HEK293 (cell line): ENCODE data around the gene MSI2.

Source experiments
- CTCF ChIA-PET: fragments of 350-600 bp; formaldehyde crosslinking; extraction: SDS; loops from one replicate; lab custom pipeline; 2021; ENCODE audit warnings: antibody characterized with exemption; lab: Yijun Ruan, JAX
- POLR2A ChIA-PET: fragments of 300-600 bp; formaldehyde crosslinking; extraction: SDS; loops from one replicate; lab custom pipeline; 2020; ENCODE audit warnings: antibody characterized with exemption, inconsistent platforms; lab: Yijun Ruan, JAX
- H3K27ac ChIP-seq: fragments of 200-500 bp; sonication (Bioruptor generic); 2 replicates; pipeline ENCODE4 v1.5.1; 2014; ENCODE audit warnings: low read depth, low read length, control low read depth, inconsistent platforms; ENCODE audit errors: extremely low read depth
- H3K36me3 ChIP-seq, 2 experiments: fragments of 200-500 bp in 1 of 2; sonication (Bioruptor generic) in 1 of 2; 1 replicate in 1 of 2; 2 replicates in 1 of 2; pipeline ENCODE4 v1.5.1; 2014 to 2017; ENCODE audit warnings: inconsistent platforms in 2 of 2, low read length in 2 of 2; ENCODE audit not compliant: control insufficient read depth in 2 of 2, insufficient read depth in 1 of 2
- H3K4me1 ChIP-seq: fragments of 200-500 bp; sonication (Bioruptor generic); 2 replicates; pipeline ENCODE4 v1.5.1; 2014; ENCODE audit warnings: mild to moderate bottlenecking, low read length, inconsistent platforms; ENCODE audit not compliant: control insufficient read depth, insufficient read depth
- H3K4me3 ChIP-seq: 2 replicates; pipeline ENCODE4 v1.5.1; 2011; ENCODE audit warnings: low read depth, mild to moderate bottlenecking, control low read depth, low read length, moderate library complexity
- H3K9me3 ChIP-seq: fragments of 200-500 bp; sonication (Bioruptor generic); 2 replicates; pipeline ENCODE4 v1.5.1; 2014; ENCODE audit warnings: low read depth, low read length, inconsistent platforms; ENCODE audit not compliant: control insufficient read depth, insufficient read depth
- GLI2 ChIP-seq: fragments of 450-650 bp; formaldehyde crosslinking; IDR thresholded peaks from 2 replicates; pipeline ENCODE4; 2017; ENCODE audit warnings: missing biosample characterization, missing genetic modification characterization, low read depth, borderline replicate concordance
- KLF1 ChIP-seq: fragments of 450-650 bp; formaldehyde crosslinking; IDR thresholded peaks from 2 replicates; pipeline ENCODE4 v1.5.1; 2016; ENCODE audit warnings: missing biosample characterization, missing genetic modification characterization
- KLF7 ChIP-seq: fragments of 450-650 bp; formaldehyde crosslinking; IDR thresholded peaks from 2 replicates; pipeline ENCODE4 v1.5.1; 2016; ENCODE audit warnings: missing biosample characterization, missing genetic modification characterization, borderline replicate concordance
- WT1 ChIP-seq: fragments of 450-650 bp; formaldehyde crosslinking; IDR thresholded peaks from 2 replicates; pipeline ENCODE4 v1.5.1; 2016; ENCODE audit warnings: missing biosample characterization, missing genetic modification characterization
- ZNF140 ChIP-seq: fragments of 450-650 bp; formaldehyde crosslinking; IDR thresholded peaks from 2 replicates; pipeline ENCODE4 v1.5.1; 2016; ENCODE audit warnings: missing biosample characterization, missing genetic modification characterization
- ZNF19 ChIP-seq: fragments of 450-650 bp; formaldehyde crosslinking; IDR thresholded peaks from 2 replicates; pipeline ENCODE4; 2016; ENCODE audit warnings: missing biosample characterization, missing genetic modification characterization, low read depth
- ZNF366 ChIP-seq: fragments of 450-650 bp; formaldehyde crosslinking; conservative IDR thresholded peaks from 2 replicates; pipeline ENCODE4 v1.5.1; 2016; ENCODE audit warnings: missing biosample characterization, missing genetic modification characterization
- ZNF423 ChIP-seq: fragments of 450-650 bp; formaldehyde crosslinking; IDR thresholded peaks from 2 replicates; pipeline ENCODE4 v1.5.1; 2016; ENCODE audit warnings: missing biosample characterization, missing genetic modification characterization
- ZNF548 ChIP-seq: fragments of 450-650 bp; formaldehyde crosslinking; IDR thresholded peaks from 2 replicates; pipeline ENCODE4 v1.5.1; 2016; ENCODE audit warnings: missing biosample characterization, missing genetic modification characterization
- ZNF571 ChIP-seq: fragments of 450-650 bp; formaldehyde crosslinking; IDR thresholded peaks from 2 replicates; pipeline ENCODE4 v1.5.0; 2017; ENCODE audit warnings: missing biosample characterization, missing genetic modification characterization
- ZNF664 ChIP-seq: fragments of 450-650 bp; formaldehyde crosslinking; IDR thresholded peaks from 2 replicates; pipeline ENCODE4 v1.5.1; 2016; ENCODE audit warnings: missing biosample characterization, missing genetic modification characterization
- ZNF843 ChIP-seq: fragments of 450-650 bp; formaldehyde crosslinking; IDR thresholded peaks from 2 replicates; pipeline ENCODE4 v1.5.1; 2016; ENCODE audit warnings: missing biosample characterization, missing genetic modification characterization
- ZSCAN23 ChIP-seq: fragments of 450-650 bp; formaldehyde crosslinking; IDR thresholded peaks from 2 replicates; pipeline ENCODE4 v1.5.1; 2016; ENCODE audit warnings: missing biosample characterization, missing genetic modification characterization
- TF ChIP-seq, protein P1 (sequence below): fragments of 450-650 bp; formaldehyde crosslinking; optimal IDR thresholded peaks from 2 replicates; pipeline ENCODE3; 2016; ENCODE audit warnings: missing biosample characterization, mild to moderate bottlenecking, missing genetic modification characterization
- TF ChIP-seq, protein P2 (sequence below): fragments of 450-650 bp; formaldehyde crosslinking; IDR thresholded peaks from 2 replicates; pipeline ENCODE4 v1.5.1; 2017; ENCODE audit warnings: missing biosample characterization, missing genetic modification characterization
- TF ChIP-seq, protein P3 (sequence below): fragments of 450-650 bp; formaldehyde crosslinking; IDR thresholded peaks from 2 replicates; pipeline ENCODE4 v1.5.1; 2016; ENCODE audit warnings: missing biosample characterization, missing genetic modification characterization
- TF ChIP-seq, protein P4 (sequence below): fragments of 450-650 bp; formaldehyde crosslinking; IDR thresholded peaks from 2 replicates; pipeline ENCODE4 v1.5.1; 2016; ENCODE audit warnings: missing biosample characterization, missing genetic modification characterization, borderline replicate concordance
- TF ChIP-seq, protein P5 (sequence below): fragments of 450-650 bp; formaldehyde crosslinking; conservative IDR thresholded peaks from 2 replicates; pipeline ENCODE4 v1.5.1; 2016; ENCODE audit warnings: low read depth, missing biosample characterization, missing genetic modification characterization
- TF ChIP-seq, protein P6 (sequence below): fragments of 450-650 bp; formaldehyde crosslinking; IDR thresholded peaks from 2 replicates; pipeline ENCODE4 v1.5.1; 2016; ENCODE audit warnings: missing biosample characterization, missing genetic modification characterization
- TF ChIP-seq, protein P7 (sequence below): fragments of 450-650 bp; formaldehyde crosslinking; IDR thresholded peaks from 2 replicates; pipeline ENCODE4; 2016; ENCODE audit warnings: missing biosample characterization, missing genetic modification characterization
- TF ChIP-seq, protein P8 (sequence below): fragments of 450-650 bp; formaldehyde crosslinking; IDR thresholded peaks from 2 replicates; pipeline ENCODE4 v1.5.1; 2016; ENCODE audit warnings: missing biosample characterization, missing genetic modification characterization

The MSI2 gene

DNA sequence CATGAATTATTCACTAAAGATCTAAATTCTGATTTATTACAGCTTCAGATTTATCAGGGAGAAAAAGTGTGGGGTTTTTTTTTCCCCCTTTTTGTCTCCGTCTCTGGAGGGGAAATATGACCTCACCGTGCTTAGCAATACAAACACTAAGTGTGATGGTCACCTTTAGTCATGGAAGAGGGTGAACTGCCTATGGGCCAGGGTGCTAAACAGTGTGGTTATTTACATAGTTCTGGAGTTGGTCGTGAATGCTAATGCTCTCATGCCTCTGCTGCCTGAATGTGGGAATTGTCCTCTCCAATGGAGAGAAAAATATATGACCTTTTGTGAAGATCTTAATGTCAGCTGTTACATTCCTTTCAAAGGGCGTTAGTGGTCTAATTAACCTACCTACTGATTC, 44.8 kb upstream of the MSI2 start (continued):
- TF ChIP-seq, protein P1, sequence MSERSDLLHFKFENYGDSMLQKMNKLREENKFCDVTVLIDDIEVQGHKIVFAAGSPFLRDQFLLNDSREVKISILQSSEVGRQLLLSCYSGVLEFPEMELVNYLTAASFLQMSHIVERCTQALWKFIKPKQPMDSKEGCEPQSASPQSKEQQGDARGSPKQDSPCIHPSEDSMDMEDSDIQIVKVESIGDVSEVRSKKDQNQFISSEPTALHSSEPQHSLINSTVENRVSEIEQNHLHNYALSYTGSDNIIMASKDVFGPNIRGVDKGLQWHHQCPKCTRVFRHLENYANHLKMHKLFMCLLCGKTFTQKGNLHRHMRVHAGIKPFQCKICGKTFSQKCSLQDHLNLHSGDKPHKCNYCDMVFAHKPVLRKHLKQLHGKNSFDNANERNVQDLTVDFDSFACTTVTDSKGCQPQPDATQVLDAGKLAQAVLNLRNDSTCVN (tag by site-specific recombination), result no peak
- no peak for TF ChIP-seq GLI2 (tag by site-specific recombination)
- TF ChIP-seq, protein P2, sequence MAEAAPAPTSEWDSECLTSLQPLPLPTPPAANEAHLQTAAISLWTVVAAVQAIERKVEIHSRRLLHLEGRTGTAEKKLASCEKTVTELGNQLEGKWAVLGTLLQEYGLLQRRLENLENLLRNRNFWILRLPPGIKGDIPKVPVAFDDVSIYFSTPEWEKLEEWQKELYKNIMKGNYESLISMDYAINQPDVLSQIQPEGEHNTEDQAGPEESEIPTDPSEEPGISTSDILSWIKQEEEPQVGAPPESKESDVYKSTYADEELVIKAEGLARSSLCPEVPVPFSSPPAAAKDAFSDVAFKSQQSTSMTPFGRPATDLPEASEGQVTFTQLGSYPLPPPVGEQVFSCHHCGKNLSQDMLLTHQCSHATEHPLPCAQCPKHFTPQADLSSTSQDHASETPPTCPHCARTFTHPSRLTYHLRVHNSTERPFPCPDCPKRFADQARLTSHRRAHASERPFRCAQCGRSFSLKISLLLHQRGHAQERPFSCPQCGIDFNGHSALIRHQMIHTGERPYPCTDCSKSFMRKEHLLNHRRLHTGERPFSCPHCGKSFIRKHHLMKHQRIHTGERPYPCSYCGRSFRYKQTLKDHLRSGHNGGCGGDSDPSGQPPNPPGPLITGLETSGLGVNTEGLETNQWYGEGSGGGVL (tag by site-specific recombination), result peak; percentile 74

DNA sequence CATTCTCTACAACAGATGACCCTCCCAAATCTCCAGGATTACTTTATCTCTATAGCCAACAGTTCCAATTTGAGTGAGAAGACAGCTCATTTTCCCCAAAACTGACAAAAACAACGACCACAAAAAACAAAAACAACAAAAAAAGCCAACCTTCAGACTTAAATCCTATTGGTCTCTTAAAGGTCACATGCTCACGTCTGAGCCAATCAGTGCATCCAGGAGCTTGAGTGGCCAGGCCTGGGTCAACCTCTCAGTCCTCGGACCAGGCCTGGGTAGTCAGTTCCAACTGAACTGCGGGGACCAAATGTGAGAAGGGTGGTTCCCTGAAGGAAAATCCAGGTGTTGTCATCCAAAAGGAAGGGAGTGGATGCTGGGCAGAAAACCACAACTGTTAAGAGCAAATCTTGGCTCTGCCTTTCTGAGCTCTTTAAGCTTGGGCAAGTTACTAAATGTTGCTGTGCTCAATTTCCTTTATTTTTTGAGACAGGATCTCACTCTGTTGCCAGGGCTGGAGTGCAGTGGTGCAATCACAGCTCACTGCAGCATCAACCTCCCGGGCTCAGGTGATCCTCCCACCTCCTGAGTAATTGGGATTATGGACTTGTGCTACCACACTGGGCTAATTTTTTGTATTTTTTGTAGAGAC, 43.0 kb upstream of the MSI2 start:
- TF ChIP-seq, protein P3, sequence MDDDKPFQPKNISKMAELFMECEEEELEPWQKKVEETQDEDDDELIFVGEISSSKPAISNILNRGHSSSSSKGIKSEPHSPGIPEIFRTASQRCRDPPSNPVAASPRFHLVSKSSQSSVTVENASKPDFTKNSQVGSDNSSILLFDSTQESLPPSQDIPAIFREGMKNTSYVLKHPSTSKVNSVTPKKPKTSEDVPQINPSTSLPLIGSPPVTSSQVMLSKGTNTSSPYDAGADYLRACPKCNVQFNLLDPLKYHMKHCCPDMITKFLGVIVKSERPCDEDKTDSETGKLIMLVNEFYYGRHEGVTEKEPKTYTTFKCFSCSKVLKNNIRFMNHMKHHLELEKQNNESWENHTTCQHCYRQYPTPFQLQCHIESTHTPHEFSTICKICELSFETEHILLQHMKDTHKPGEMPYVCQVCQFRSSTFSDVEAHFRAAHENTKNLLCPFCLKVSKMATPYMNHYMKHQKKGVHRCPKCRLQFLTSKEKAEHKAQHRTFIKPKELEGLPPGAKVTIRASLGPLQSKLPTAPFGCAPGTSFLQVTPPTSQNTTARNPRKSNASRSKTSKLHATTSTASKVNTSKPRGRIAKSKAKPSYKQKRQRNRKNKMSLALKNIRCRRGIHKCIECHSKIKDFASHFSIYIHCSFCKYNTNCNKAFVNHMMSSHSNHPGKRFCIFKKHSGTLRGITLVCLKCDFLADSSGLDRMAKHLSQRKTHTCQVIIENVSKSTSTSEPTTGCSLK, result no peak
- no peak for TF ChIP-seq WT1
- TF ChIP-seq, protein P4, sequence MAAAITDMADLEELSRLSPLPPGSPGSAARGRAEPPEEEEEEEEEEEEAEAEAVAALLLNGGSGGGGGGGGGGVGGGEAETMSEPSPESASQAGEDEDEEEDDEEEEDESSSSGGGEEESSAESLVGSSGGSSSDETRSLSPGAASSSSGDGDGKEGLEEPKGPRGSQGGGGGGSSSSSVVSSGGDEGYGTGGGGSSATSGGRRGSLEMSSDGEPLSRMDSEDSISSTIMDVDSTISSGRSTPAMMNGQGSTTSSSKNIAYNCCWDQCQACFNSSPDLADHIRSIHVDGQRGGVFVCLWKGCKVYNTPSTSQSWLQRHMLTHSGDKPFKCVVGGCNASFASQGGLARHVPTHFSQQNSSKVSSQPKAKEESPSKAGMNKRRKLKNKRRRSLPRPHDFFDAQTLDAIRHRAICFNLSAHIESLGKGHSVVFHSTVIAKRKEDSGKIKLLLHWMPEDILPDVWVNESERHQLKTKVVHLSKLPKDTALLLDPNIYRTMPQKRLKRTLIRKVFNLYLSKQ (tag by site-specific recombination), result no peak
- TF ChIP-seq KLF7 (tag by site-specific recombination), result no peak
- TF ChIP-seq ZNF548, result no peak
- TF ChIP-seq, protein P5, sequence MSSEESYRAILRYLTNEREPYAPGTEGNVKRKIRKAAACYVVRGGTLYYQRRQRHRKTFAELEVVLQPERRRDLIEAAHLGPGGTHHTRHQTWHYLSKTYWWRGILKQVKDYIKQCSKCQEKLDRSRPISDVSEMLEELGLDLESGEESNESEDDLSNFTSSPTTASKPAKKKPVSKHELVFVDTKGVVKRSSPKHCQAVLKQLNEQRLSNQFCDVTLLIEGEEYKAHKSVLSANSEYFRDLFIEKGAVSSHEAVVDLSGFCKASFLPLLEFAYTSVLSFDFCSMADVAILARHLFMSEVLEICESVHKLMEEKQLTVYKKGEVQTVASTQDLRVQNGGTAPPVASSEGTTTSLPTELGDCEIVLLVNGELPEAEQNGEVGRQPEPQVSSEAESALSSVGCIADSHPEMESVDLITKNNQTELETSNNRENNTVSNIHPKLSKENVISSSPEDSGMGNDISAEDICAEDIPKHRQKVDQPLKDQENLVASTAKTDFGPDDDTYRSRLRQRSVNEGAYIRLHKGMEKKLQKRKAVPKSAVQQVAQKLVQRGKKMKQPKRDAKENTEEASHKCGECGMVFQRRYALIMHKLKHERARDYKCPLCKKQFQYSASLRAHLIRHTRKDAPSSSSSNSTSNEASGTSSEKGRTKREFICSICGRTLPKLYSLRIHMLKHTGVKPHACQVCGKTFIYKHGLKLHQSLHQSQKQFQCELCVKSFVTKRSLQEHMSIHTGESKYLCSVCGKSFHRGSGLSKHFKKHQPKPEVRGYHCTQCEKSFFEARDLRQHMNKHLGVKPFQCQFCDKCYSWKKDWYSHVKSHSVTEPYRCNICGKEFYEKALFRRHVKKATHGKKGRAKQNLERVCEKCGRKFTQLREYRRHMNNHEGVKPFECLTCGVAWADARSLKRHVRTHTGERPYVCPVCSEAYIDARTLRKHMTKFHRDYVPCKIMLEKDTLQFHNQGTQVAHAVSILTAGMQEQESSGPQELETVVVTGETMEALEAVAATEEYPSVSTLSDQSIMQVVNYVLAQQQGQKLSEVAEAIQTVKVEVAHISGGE, result no peak
- TF ChIP-seq ZNF140 (tag by site-specific recombination), result no peak
- TF ChIP-seq KLF1 (tag by site-specific recombination), result no peak
- TF ChIP-seq ZNF423 (tag by site-specific recombination), result no peak
- TF ChIP-seq, protein P6, sequence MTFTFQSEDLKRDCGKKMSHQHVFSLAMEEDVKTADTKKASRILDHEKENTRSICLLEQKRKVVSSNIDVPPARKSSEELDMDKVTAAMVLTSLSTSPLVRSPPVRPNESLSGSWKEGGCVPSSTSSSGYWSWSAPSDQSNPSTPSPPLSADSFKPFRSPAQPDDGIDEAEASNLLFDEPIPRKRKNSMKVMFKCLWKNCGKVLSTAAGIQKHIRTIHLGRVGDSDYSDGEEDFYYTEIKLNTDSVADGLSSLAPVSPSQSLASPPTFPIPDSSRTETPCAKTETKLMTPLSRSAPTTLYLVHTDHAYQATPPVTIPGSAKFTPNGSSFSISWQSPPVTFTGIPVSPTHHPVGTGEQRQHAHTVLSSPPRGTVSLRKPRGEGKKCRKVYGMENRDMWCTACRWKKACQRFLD (tag by site-specific recombination), result no peak
- TF ChIP-seq ZNF664, result no peak
- TF ChIP-seq ZNF571 (tag by site-specific recombination), result no peak
- TF ChIP-seq, protein P7, sequence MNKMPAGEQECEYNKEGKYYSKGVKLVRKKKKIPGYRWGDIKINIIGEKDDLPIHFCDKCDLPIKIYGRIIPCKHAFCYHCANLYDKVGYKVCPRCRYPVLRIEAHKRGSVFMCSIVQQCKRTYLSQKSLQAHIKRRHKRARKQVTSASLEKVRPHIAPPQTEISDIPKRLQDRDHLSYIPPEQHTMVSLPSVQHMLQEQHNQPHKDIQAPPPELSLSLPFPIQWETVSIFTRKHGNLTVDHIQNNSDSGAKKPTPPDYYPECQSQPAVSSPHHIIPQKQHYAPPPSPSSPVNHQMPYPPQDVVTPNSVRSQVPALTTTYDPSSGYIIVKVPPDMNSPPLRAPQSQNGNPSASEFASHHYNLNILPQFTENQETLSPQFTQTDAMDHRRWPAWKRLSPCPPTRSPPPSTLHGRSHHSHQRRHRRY (tag by site-specific recombination), result no peak
- TF ChIP-seq ZNF366 (tag by site-specific recombination), result no peak
- no peak for TF ChIP-seq ZNF843 (tag by site-specific recombination)
- TF ChIP-seq ZSCAN23 (tag by site-specific recombination), result no peak
- TF ChIP-seq ZNF19 (tag by site-specific recombination), result no peak
- TF ChIP-seq, protein P8, sequence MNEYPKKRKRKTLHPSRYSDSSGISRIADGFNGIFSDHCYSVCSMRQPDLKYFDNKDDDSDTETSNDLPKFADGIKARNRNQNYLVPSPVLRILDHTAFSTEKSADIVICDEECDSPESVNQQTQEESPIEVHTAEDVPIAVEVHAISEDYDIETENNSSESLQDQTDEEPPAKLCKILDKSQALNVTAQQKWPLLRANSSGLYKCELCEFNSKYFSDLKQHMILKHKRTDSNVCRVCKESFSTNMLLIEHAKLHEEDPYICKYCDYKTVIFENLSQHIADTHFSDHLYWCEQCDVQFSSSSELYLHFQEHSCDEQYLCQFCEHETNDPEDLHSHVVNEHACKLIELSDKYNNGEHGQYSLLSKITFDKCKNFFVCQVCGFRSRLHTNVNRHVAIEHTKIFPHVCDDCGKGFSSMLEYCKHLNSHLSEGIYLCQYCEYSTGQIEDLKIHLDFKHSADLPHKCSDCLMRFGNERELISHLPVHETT (tag by site-specific recombination), result no peak
- TF ChIP-seq, all 188 proteins: peak for 0
- no peak overlapping the region for H3K27ac ChIP-seq
- H3K4me3 ChIP-seq, result no peak overlapping the region
- no peaks in the 10 kb centered on the region for H3K4me1 ChIP-seq
- H3K36me3 ChIP-seq, result no peaks in the 10 kb centered on the region
- POLR2A ChIA-PET, result no interaction called here
- CTCF ChIA-PET, result interaction anchor here (2.4 kb wide), 1 partner anchor 30 kb away, joined by 10 read pairs; no protein-coding TSS in a partner anchor
- H3K9me3 ChIP-seq, result no peaks in the 10 kb centered on the region
